HG03025 (cell line): ENCODE data around the gene KRTAP10-10.
"Not testable (repeated sequence)": the region's sequence is repeated elsewhere in the genome, so short reads cannot be mapped to it uniquely, and the experiment has no call there.

ENCODE experiments used
- ATAC-seq: cut with Tn5 transposase; IDR thresholded peaks from one replicate; pipeline ENCODE4 v1.9.1; 2021; ENCODE audit warnings: mild to moderate bottlenecking, moderate library complexity; ENCODE audit not compliant: unreplicated experiment, low FRiP score

KRTAP10-10 gene, protein sequence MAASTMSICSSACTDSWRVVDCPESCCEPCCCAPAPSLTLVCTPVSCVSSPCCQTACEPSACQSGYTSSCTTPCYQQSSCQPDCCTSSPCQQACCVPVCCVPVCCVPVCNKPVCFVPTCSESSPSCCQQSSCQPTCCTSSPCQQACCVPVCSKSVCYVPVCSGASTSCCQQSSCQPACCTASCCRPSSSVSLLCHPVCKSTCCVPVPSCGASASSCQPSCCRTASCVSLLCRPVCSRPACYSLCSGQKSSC

DNA sequence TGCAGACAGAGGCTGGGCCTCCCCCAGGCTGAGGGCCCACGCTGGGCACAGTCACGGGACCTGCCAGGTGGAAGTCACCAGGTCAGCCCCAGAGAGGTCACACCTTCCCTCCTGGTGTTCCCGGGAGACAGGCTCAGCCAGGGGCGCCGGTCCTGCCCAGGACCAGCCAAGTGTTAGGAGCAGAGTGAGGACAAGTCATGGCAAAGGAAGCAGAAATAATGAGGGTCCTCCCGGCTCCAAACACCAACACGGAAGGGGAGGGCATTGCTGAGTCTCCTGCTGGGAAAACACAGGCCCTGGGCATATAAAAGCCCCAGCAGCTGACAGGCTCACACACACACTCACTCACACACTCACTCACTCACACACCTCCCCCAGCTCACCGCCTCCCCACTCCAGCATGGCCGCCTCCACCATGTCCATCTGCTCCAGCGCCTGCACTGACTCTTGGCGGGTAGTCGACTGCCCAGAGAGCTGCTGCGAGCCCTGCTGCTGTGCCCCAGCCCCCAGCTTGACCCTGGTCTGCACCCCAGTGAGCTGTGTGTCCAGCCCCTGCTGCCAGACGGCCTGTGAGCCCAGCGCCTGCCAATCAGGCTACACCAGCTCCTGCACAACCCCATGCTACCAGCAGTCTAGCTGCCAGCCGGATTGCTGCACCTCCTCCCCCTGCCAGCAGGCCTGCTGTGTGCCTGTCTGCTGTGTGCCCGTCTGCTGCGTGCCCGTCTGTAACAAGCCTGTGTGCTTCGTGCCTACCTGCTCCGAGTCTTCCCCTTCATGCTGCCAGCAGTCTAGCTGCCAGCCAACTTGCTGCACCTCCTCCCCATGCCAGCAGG is at the start of gene KRTAP10-10:
Gene KRTAP10-10, plus strand, starts transcription at position 339 of the 833 bp plus-strand sequence. Its CDS starts 62 bp downstream, at position 401.
- ATAC-seq, result no peak

DNA sequence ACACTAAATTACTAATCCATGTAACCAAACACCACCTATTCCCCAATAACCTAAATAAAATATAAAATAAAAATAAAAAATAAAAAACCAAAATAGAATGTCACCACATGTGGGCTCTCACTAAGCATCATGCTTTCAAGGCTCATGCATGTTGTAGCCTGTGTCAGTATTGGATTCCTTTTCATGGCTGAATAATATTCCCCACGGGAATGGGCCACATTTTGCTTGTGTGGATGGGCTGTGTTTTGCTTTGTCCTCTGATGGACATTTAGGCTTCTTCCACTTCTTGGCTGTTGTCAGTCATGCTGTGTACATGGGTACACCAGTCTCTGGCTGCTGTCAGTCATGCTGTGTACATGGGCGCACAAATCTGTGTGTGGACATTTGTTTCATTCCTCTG is 48.1 kb upstream of the KRTAP10-10 start:
- no peak for ATAC-seq

DNA sequence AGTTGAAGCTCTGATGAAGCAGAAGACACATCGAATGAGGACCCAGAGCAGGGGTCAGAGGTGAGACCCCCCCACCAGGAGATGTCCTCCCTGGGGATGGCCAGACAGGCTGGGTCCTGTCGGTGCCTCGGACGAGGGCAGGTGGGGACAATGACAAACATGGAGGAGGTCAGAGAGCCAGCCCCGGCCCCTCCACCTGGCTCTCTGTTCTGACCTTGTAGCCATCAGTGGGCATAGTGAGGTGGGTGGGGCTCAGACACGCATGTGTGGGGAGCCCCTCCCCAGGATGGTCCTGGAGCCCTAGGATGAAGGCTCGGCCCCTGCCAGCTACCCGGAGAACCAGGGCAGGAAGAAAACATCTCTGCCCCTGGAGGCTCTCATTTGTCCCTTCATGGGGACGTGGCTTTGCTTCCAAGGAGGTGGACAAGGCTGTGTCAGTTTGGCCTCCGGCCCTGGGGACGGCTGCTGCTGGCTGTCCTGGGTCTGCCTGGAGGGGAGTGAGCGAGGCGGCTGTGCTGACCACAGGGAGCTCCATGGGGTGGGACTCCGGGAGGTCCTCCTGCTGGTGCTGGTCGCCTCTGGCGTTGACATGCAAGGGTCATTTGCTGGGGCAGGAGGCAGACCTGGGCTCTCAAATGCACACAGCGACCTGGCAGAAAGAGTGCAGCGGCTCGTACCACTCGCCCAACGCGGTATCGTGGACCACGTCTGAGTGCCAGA is 47.4 kb upstream of the KRTAP10-10 start:
- no peak for ATAC-seq

DNA sequence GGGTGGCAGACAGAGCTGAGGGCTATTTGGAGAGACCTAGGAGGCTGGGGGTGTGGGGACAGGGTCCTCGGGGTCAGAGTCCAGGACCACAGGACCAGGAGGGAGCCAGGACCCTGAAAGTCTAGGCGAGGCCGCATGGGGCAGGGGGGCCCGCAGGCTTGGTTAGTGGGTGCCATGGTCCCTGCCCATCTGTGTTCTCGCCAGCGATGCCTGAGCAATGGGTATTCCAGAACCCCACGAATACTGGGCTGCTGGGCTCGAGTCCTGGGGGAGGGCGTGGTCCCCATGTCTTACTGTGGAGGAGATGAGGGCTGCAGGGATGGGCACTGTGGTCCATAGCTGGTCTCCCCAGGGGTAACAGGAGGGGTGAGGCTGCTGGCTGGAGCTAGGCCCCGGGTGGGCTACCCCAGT is 46.8 kb upstream of the KRTAP10-10 start:
- ATAC-seq, result no peak

DNA sequence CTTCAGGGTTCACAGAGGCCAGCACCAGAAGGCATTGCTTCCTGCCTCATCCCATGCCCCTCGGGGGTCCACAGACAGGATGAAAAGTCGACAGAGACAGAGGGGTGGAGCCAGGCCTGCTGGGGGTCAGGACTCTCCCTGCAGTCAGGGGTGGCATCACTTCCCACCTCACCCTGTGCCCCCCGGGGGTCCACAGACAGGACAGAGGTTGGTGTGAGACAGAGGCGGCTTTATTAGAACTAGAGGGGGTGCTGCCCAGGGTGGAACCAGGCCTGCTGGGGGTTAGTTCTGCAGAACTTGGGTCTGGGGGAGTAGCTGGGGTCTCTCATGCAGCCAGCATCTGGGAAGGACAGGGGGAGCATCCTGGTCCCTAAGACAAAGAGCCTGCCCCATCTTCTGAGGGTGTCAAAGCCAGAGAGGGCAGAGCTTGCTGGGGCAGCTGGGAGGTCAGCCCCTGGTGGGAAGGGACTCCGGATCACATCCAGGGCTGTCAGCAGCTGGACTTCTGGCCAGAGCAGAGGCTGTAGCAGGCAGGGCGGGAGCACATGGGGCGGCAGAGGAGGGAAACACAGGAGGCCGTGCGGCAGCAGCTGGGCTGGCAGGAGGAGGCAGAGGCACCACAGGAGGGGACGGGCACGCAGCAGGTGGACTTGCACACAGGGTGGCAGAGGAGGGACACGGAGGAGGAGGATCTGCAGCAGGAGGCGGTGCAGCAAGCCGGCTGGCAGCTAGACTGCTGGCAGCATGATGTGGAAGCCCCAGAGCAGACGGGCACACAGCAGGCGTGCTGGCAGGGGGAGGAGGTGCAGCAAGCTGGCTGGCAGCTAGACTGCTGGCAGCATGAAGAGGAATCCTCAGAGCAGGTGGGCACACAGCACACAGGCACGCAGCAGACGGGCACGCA is 46.0 kb upstream of the KRTAP10-10 start:
- not testable (repeated sequence) for ATAC-seq

DNA sequence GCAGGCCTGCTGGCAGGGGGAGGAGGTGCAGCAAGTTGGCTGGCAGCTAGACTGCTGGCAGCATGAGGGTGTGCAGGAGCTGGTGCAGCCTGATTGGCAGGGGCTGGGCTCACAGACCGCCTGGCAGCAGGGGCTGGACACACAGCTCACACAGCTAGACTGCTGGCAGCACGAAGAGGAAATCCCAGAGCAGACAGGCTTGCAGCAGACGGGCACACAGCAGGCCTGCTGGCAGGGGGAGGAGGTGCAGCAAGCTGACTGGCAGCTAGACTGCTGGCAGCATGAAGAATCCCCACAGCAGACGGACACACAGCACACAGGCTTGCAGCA is 45.4 kb upstream of the KRTAP10-10 start:
- not testable (repeated sequence) for ATAC-seq

DNA sequence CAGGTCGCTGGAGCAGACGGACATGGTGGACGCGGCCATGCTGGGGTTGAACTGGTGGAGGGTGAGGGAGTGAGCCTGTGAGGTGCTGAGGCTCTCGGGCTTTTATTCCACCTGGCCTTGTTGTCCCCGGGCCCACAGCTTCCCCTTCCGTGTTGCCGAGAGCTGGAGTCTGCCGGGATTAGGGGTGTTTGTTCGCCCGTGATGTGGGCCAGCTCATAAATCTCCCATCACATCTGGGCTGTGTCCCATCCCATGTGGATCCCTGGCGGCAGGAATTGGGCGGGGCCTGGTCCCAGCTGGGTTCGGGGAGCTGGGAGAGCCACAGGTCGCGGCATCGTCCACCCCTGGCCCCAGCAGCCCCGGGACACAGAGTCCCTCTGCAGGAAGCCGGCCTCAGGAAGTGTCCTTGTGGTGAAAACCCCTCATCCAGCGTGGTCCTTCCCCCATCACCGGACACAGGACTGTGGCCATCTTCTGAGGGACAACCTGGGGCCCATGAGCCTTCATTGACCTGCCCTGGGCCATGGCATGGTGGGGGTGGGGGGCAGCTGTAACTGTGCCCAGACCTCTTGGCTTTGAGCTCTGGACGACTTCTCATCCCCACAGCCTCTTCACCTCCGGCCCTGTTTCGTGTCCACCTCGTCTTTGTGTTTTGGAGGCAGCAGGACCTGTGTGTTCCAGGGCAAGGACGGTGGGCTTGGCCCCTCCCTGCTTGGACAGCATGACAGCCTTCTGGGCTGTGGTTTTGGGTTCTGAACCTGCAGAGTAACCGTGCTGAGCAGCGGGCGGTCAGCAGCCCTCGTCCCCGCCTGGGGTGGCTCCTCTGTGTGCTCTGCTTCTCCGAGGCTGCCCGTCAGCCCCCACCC is 44.5 kb upstream of the KRTAP10-10 start, which contains the start of gene KRTAP10-6:
Gene KRTAP10-6, minus strand, starts transcription at position 60 of the 866 bp plus-strand sequence. Its CDS starts 21 bp downstream, at position 39.
- ATAC-seq, result no peak

DNA sequence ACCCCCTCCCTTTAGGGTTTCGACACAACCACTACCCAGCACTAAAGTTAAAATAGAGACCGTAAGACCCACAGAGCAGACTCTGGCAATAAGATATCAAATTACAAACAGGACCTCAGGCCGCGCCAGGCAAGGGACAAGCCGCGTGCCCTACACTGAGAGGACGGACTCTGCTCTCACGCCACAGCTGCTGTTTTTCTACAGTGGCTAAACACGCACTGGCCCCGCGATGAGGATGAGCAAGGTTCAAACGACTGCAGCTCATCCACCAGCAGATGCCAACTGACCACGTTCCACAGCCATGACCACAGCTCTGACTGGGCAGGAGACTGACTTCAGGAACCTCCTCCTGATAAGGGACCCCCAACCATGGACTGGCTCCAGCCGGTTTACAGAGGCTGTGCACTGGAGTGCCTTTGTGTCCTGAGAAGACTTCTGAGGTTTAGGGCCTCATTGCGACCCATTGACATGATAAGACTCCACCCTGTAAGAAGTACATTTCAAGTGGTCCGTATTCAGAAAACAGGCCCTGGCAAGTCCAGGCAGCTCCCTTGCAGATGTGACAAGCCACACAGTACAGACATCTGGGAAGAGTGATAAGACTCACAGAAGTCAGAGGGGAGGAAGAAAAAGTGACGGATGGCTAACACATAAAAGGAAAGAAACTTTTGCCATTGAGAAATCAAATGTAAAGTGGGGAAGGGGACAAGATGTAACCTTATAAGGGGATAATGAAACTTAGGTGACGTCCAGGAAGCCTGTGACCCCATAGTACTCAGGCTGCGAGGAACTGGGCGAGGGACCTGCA is 43.4 kb upstream of the KRTAP10-10 start:
- no peak for ATAC-seq

DNA sequence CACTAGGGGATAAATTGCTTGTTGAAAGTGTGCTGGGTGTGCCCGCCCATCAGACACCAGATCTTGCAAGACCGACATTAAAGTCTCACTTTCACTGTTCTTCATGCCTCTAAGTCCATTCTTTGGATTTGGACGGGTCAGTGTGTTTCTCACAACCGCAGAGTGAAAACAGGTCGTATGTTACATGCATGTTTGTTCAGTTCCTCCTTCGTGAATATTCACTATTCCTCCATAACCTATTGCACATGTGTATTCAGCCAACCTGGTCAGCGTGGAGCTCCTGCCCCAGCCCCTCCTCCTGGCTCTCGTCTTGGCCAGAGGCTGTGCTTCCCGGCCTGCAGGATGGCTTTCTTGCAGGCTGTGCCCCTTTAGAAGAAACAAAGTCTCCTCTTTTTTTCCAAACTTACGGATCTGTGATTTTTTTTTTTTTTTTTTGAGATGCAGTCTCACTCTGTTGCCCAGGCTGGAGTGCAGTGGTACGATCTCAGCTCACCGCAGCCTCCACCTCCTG is 42.7 kb upstream of the KRTAP10-10 start:
- ATAC-seq, result no peak

DNA sequence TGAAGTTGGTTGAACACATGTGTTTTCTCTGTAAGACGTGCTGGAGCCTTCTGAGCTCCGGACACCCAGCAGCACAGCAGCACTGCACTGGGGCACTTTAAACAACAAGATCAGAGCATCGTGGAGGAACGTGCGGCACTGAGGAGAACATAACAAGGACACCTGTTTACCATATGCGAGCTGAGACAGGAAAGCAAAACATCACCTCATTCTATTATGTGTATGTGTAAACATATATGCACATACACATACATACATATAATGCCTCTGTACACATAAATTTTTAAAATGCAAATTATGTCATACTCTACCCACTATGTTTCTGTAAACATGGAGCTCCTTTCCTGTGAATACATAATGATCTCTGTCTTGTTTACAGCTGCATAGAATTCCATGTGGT is 41.6 kb upstream of the KRTAP10-10 start:
- no peak for ATAC-seq

DNA sequence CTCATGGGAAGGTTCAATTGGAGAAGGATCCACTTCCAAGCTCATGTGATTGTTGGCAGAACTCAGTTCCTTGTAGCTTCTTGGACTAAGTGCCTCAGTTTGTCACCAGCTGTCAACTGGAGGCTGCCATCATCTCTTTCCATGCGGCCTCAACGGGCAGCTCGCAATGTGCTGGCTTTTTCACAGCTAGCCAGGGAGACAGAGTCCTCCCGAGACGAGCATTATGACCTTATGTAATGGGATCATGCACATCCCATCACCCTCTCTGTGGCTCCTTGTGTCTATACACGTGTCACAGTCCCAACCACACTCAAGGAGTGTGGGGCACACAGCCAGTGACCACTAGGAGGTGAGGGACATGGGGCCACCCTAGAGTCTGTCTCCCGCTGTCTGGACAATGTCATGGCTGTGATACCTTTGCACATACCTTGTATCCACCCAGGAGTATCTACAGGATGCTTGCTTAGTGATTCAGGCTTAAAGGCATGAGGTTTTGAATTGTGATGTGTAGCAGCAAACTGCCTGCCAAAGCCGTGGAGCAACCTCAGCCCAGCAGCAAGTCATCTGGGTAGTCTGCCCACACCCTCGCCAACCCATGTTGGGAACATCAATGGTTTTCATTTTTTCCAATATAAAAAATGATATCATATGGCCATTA is 41.0 kb upstream of the KRTAP10-10 start:
- ATAC-seq, result no peak

DNA sequence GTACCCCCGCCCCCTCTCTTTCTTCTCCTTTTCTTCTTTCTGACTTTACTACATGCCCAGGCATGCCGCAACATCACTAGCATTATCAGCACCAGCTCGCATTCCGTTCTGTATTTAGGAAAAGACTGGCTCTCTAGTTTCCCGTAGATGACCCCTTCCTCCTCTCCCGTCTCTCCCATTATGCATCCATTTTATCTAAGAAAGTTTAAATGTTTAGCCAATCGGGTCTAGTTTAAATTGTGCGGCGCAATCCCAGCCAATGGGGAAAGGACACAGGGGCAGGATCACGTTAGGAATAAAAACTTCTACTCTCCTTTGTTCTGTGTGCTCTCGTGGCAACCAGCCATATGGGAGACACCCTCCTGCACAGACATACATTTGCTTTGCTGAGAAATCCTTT is 39.1 kb upstream of the KRTAP10-10 start:
- no peak for ATAC-seq

DNA sequence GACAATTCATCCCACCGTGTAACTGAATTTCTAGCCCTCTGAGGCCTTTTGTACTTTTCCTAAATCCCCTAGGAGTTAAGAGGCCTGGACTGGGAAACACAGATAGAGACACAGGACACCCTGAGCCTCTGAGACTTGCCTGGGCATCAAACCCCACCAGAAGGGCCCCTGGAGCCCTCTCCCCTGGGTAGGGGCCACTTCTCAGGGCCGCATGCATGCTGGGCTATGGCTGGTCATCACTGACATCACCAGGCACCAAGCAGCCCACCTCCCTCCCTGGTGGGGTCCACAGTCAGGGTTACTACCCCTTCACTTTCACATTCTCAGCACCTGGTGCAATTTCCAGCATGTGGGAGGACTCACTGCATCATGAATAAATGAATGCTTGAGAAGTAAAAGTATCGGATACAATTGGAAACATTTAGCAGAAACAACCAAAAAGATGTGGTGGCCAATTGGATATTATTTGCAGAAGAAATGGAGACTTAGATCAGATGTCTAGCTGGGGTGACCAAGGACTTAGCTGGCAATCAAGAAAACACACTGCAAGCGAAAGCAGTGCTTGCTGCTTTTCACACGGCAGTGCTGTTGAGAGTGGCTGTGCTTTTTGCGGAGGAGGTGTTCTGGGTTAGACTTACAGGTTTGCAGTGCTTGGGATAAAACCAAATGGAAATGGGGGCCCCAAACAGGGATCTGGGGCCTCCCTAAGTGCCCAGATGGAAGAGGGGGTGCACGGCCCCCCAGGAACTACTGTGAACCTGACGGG is 37.7 kb upstream of the KRTAP10-10 start:
- ATAC-seq, result no peak

DNA sequence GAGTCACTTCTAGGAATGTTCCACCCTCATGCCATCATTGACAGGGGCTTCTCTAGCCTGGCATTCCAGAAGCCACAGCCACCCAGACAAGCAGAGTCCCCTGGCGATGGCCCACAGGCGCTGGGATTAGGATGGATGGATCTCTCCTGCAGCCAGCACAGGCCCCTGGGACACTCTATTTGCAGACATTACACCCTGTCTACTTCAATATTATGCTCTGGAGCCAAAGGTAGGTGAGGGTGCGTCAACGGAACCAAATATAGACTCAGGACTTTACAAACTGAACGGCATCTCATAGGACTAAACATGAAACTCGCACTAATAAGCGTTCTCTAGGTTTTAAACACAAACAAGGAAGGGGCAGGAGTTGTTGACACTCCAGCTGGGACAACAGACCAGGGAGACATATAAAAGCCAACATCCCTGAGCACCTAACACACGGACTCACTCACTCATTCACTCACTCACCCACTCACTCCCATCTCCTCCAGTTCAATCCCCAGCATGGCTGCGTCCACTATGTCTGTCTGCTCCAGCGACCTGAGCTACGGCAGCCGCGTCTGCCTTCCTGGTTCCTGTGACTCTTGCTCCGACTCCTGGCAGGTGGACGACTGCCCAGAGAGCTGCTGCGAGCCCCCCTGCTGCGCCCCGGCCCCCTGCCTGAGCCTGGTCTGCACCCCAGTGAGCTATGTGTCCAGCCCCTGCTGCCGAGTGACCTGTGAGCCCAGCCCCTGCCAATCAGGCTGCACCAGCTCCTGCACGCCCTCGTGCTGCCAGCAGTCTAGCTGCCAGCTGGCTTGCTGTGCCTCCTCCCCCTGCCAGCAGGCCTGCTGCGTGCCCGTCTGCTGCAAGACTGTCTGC is 36.8 kb upstream of the KRTAP10-10 start, which contains the start of gene KRTAP10-7:
Gene KRTAP10-7, plus strand, starts transcription at position 480 of the 861 bp plus-strand sequence. Its CDS starts 25 bp downstream, at position 505.
- ATAC-seq, result not testable (repeated sequence)

DNA sequence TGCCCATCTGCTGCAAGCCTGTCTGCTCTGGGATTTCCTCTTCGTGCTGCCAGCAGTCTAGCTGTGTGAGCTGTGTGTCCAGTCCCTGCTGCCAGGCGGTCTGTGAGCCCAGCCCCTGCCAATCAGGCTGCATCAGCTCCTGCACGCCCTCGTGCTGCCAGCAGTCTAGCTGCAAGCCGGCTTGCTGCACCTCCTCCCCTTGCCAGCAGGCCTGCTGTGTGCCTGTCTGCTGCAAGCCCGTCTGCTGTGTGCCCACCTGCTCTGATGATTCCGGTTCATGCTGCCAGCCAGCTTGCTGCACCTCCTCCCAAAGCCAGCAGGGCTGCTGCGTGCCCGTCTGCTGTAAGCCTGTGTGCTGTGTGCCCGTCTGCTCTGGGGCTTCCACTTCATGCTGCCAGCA is 36.1 kb upstream of the KRTAP10-10 start:
- ATAC-seq, result not testable (repeated sequence)
